B cell (primary cell): ENCODE data around the gene CPA2. TPM values are rescaled to one million over a fixed set of nuclear protein-coding genes. Genes with fewer than 3 reads are reported as not detected.
"Not testable (repeated sequence)": the region's sequence is repeated elsewhere in the genome, so short reads cannot be mapped to it uniquely, and the experiment has no call there.

Experiments
- ATAC-seq: fragments of 200-7000 bp; cut with Tn5 transposase; one replicate; pipeline ENCODE4 v1.10.0; 2021; ENCODE audit warnings: low read depth, mild to moderate bottlenecking, moderate number of reproducible peaks, moderate library complexity
- CTCF ChIA-PET: fragments of 350-600 bp; sonication (Branson Sonifier 250); formaldehyde crosslinking; loops from one replicate; lab custom pipeline; 2021; ENCODE audit warnings: antibody characterized with exemption, inconsistent platforms; lab: Charles Lee
- POLR2A ChIA-PET: fragments of 350-600 bp; sonication (Branson Sonifier 250); formaldehyde crosslinking; loops from one replicate; lab custom pipeline; 2021; ENCODE audit warnings: antibody characterized with exemption; lab: Charles Lee
- DNase-seq: peaks from one replicate; pipeline ENCODE4 v3.0.0; 2013
- H2AFZ ChIP-seq: 2 replicates; pipeline ENCODE4 v1.6.1; 2012; ENCODE audit warnings: mild to moderate bottlenecking, low read depth, low read length; ENCODE audit not compliant: insufficient read depth, poor library complexity, severe bottlenecking
- H3K27ac ChIP-seq, 2 donors: 1 replicate in 1 of 2; 2 replicates in 1 of 2; pipeline ENCODE4 v1.5.1; 2012 to 2013; ENCODE audit warnings: low read length in 2 of 2, mild to moderate bottlenecking in 2 of 2, moderate library complexity in 1 of 2
- H3K27me3 ChIP-seq, 4 experiments: fragments of 200-600 bp in 1 of 4; sonication (generic) in 1 of 4; replicated peaks in 1 of 4; 1 replicate in 2 of 4; 2 replicates in 2 of 4; pipeline versions ENCODE4 v1.6.1 to v1.7.0; 2013 to 2016; ENCODE audit warnings: low read length in 3 of 4, mild to moderate bottlenecking in 2 of 4, mixed read lengths in 1 of 4, moderate library complexity in 1 of 4; ENCODE audit not compliant: insufficient read depth in 4 of 4, control insufficient read depth in 3 of 4; ENCODE audit errors: control extremely low read depth in 1 of 4
- H3K36me3 ChIP-seq, 2 experiments: replicated peaks in 1 of 2; 1 replicate in 1 of 2; 2 replicates in 1 of 2; pipeline versions ENCODE4 v1.6.1 to v1.7.1; 2013; ENCODE audit warnings: low read length in 1 of 2; ENCODE audit not compliant: insufficient read depth in 2 of 2, control insufficient read depth in 1 of 2; ENCODE audit errors: control extremely low read depth in 1 of 2, extremely low read depth in 1 of 2
- H3K4me1 ChIP-seq, 2 donors: fragments of 200-600 bp in 1 of 2; sonication (generic) in 1 of 2; 1 replicate in 1 of 2; 2 replicates in 1 of 2; pipeline versions ENCODE4 v1.5.1 to v1.6.1; 2013 to 2017; ENCODE audit warnings: low read length in 2 of 2; ENCODE audit not compliant: control insufficient read depth in 2 of 2, insufficient read depth in 2 of 2
- H3K4me2 ChIP-seq: replicated peaks from 2 replicates; pipeline ENCODE3; 2012; ENCODE audit warnings: mild to moderate bottlenecking, low read depth, low read length; ENCODE audit not compliant: poor library complexity, severe bottlenecking
- H3K4me3 ChIP-seq, 5 experiments: fragments of 200-600 bp in 1 of 5; sonication (generic) in 1 of 5; 1 replicate in 3 of 5; 2 replicates in 2 of 5; pipeline versions ENCODE4 v1.5.1 to v1.7.0; 2011 to 2016; ENCODE audit warnings: low read length in 4 of 5, mild to moderate bottlenecking in 4 of 5, low read depth in 2 of 5, control low read depth in 1 of 5, moderate library complexity in 1 of 5; ENCODE audit not compliant: insufficient read depth in 1 of 5; ENCODE audit errors: control extremely low read depth in 1 of 5, extremely low read depth in 1 of 5
- H3K79me2 ChIP-seq: fragments of 200-600 bp; sonication (generic); one replicate; pipeline ENCODE4 v1.6.0; 2016; ENCODE audit warnings: low read length; ENCODE audit not compliant: control insufficient read depth, insufficient read depth
- H3K9ac ChIP-seq: fragments of 200-600 bp; sonication (generic); 2 replicates; pipeline ENCODE4 v1.6.1; 2017; ENCODE audit warnings: mild to moderate bottlenecking, low read length, moderate library complexity
- H3K9me3 ChIP-seq, 3 donors: one replicate each; pipeline versions ENCODE4 v1.6.1 to v1.7.1; 2013; ENCODE audit warnings: low read length in 2 of 3; ENCODE audit not compliant: control insufficient read depth in 2 of 3, insufficient read depth in 1 of 3; ENCODE audit errors: control extremely low read depth in 1 of 3
- H4K20me1 ChIP-seq: 2 replicates; pipeline ENCODE4 v1.6.0; 2012; ENCODE audit warnings: mild to moderate bottlenecking, low read length; ENCODE audit not compliant: insufficient read depth, control insufficient read depth, poor library complexity, severe bottlenecking
- H3K27ac Mint-ChIP-seq: one replicate; pipeline ENCODE4 v1.8.0; 2021; ENCODE audit warnings: mixed read lengths
- H3K27me3 Mint-ChIP-seq: one replicate; pipeline ENCODE4 v1.8.0; 2021; ENCODE audit warnings: mixed read lengths
- H3K4me1 Mint-ChIP-seq: one replicate; pipeline ENCODE4 v1.8.0; 2021; ENCODE audit warnings: mixed read lengths
- H3K4me3 Mint-ChIP-seq: one replicate; pipeline ENCODE4 v1.8.0; 2021; ENCODE audit warnings: mixed read lengths
- H3K9me3 Mint-ChIP-seq: one replicate; pipeline ENCODE4 v1.8.0; 2022; ENCODE audit warnings: mixed read lengths; ENCODE audit not compliant: insufficient read depth
- EZH2 ChIP-seq: IDR thresholded peaks from 2 replicates; pipeline ENCODE4 v1.6.1; 2012; ENCODE audit warnings: borderline replicate concordance, low read depth, mild to moderate bottlenecking, moderate library complexity, low read length; ENCODE audit not compliant: insufficient read depth, poor library complexity, severe bottlenecking
- WGBS: methylation state at CpG from one replicate; pipeline ENCODE4 v1.1.5; 2013; ENCODE audit warnings: missing lambda C conversion rate; ENCODE audit not compliant: insufficient coverage; 5-methylcytosine and 5-hydroxymethylcytosine counted together
- intact Hi-C: fragments of 100-400 bp; cut with micrococcal nuclease; formaldehyde crosslinking; loops from one replicate; pipeline ENCODE4 v1.10.0; 2022
- polyA plus RNA-seq: library from polyadenylated mRNA; depleted of rRNA; stranded (reverse); fragments of >200 nt; gene quantifications from 2 replicates; pipeline ENCODE4 v1.2.3, GENCODE V29; 2012
- total RNA-seq, 2 donors: library from RNA; stranded (reverse); fragments of 120-200 nt in 1 of 2; gene quantifications; 1 replicate in 1 of 2; 2 replicates in 1 of 2; pipeline versions ENCODE4 v1.2.3 to v1.2.4, GENCODE V29; 2013 to 2022
- TF ChIP-seq, protein P1 (sequence below): fragments of 200-600 bp; IDR thresholded peaks from one replicate; pipeline ENCODE4 v1.8.0; 2022; ENCODE audit warnings: antibody characterized with exemption, mild to moderate bottlenecking

The CPA2 gene
- total and polyA plus RNA-seq, 2 donors (not counting 1 experiment from before 2014, with no cell fraction given): not detected

- Histone ChIP-seq H3K27me3 (no peaks in the 10 kb centered on the region), H4K20me1 (no peaks in the 10 kb centered on the region), H3K9ac (no peak overlapping the region), H3K27ac (no peak overlapping the region), H3K9me3 (no peaks in the 10 kb centered on the region), H3K36me3 (no peaks in the 10 kb centered on the region), H3K4me3 (no peak overlapping the region), H3K4me1 (no peaks in the 10 kb centered on the region), H2AFZ (no peak overlapping the region), H3K4me2 (no peak overlapping the region), H3K79me2 (no peaks in the 10 kb centered on the region)
- no peaks in the 10 kb centered on the region for H3K9me3 Mint-ChIP-seq
- CTCF ChIA-PET: no interaction called here
- ATAC-seq (no peak), DNase-seq (no peak)
- POLR2A ChIA-PET: no interaction called here
- H3K27ac Mint-ChIP-seq: no peak overlapping the region
- no peak for TF ChIP-seq EZH2
- TF ChIP-seq, protein P1, sequence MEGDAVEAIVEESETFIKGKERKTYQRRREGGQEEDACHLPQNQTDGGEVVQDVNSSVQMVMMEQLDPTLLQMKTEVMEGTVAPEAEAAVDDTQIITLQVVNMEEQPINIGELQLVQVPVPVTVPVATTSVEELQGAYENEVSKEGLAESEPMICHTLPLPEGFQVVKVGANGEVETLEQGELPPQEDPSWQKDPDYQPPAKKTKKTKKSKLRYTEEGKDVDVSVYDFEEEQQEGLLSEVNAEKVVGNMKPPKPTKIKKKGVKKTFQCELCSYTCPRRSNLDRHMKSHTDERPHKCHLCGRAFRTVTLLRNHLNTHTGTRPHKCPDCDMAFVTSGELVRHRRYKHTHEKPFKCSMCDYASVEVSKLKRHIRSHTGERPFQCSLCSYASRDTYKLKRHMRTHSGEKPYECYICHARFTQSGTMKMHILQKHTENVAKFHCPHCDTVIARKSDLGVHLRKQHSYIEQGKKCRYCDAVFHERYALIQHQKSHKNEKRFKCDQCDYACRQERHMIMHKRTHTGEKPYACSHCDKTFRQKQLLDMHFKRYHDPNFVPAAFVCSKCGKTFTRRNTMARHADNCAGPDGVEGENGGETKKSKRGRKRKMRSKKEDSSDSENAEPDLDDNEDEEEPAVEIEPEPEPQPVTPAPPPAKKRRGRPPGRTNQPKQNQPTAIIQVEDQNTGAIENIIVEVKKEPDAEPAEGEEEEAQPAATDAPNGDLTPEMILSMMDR: no peak
- no peak overlapping the region for H3K4me3 Mint-ChIP-seq
- H3K4me1 Mint-ChIP-seq: no peaks in the 10 kb centered on the region
- H3K27me3 Mint-ChIP-seq: peaks cover 20% of the 10 kb centered on the region
- WGBS: 88% methylated on average over 2 of the region's 2 CpGs
- intact Hi-C loops: no loop called here
Measured at GRCh38 chr7:130234078-130234477, 32.6 kb upstream of the CPA2 start.

- H4K20me1 ChIP-seq, H3K9me3 ChIP-seq, H2AFZ ChIP-seq, H3K27me3 ChIP-seq, H3K79me2 ChIP-seq, DNase-seq, H3K36me3 ChIP-seq, H3K4me2 ChIP-seq, POLR2A ChIA-PET, CTCF ChIA-PET, H3K9ac ChIP-seq, H3K4me1 Mint-ChIP-seq, H3K27ac Mint-ChIP-seq, H3K4me1 ChIP-seq, H3K9me3 Mint-ChIP-seq, intact Hi-C loops, H3K4me3 Mint-ChIP-seq, ATAC-seq, H3K27ac ChIP-seq, H3K4me3 ChIP-seq: not testable (repeated sequence)
- WGBS: 75% methylated on average over 3 of the region's 4 CpGs
- H3K27me3 Mint-ChIP-seq: peaks cover 20% of the 10 kb centered on the region
Measured at GRCh38 chr7:130236361-130236760, 30.3 kb upstream of the CPA2 start.
